GM18517 (cell line): ENCODE data around the gene BCOR.

ENCODE experiments used
- ATAC-seq: cut with Tn5 transposase; IDR thresholded peaks from one replicate; pipeline ENCODE4 v1.9.1; 2021; ENCODE audit warnings: mild to moderate bottlenecking, moderate library complexity; ENCODE audit not compliant: unreplicated experiment

The BCOR gene

GRCh38 chrX:40099055-40099958 lies 1.5 kb upstream of the BCOR start:
- peak; percentile 46 for ATAC-seq

GRCh38 chrX:40098264-40099054 lies 701 bp upstream of the BCOR start:
- no peak for ATAC-seq

GRCh38 chrX:40097141-40097503 lies 636 bp downstream of the BCOR start:
- ATAC-seq: no peak

- ATAC-seq: no peak
Observed at GRCh38 chrX:40096395-40097091, 1.2 kb downstream of the BCOR start.

- no peak for ATAC-seq
Observed at GRCh38 chrX:40095583-40096394, 2.0 kb downstream of the BCOR start.

GRCh38 chrX:40094900-40095582 lies 2.7 kb downstream of the BCOR start:
- ATAC-seq: no peak

GRCh38 chrX:40094041-40094899 lies 3.5 kb downstream of the BCOR start:
- ATAC-seq: no peak

GRCh38 chrX:40093586-40093985 lies 4.2 kb downstream of the BCOR start:
- no peak for ATAC-seq

GRCh38 chrX:40092808-40093435 lies 4.8 kb downstream of the BCOR start:
- no peak for ATAC-seq

- ATAC-seq: no peak
Observed at GRCh38 chrX:40091691-40092421, 5.9 kb downstream of the BCOR start.

- ATAC-seq: no peak
Observed at GRCh38 chrX:40090961-40091360, 6.8 kb downstream of the BCOR start.

GRCh38 chrX:40090050-40090804 lies 7.5 kb downstream of the BCOR start:
- no peak for ATAC-seq

GRCh38 chrX:40088803-40089540 lies 8.8 kb downstream of the BCOR start:
- no peak for ATAC-seq

GRCh38 chrX:40088299-40088625 lies 9.5 kb downstream of the BCOR start:
- no peak for ATAC-seq

GRCh38 chrX:40087425-40088298 lies 10.1 kb downstream of the BCOR start:
- ATAC-seq: no peak
